ENCODE results near the gene PXDN. TPM values are rescaled to one million over a fixed set of nuclear protein-coding genes. Genes with fewer than 3 reads are reported as not detected.

The PXDN gene
- total RNA-seq, 1 donor from 2014 or later: 292 TPM

DNA sequence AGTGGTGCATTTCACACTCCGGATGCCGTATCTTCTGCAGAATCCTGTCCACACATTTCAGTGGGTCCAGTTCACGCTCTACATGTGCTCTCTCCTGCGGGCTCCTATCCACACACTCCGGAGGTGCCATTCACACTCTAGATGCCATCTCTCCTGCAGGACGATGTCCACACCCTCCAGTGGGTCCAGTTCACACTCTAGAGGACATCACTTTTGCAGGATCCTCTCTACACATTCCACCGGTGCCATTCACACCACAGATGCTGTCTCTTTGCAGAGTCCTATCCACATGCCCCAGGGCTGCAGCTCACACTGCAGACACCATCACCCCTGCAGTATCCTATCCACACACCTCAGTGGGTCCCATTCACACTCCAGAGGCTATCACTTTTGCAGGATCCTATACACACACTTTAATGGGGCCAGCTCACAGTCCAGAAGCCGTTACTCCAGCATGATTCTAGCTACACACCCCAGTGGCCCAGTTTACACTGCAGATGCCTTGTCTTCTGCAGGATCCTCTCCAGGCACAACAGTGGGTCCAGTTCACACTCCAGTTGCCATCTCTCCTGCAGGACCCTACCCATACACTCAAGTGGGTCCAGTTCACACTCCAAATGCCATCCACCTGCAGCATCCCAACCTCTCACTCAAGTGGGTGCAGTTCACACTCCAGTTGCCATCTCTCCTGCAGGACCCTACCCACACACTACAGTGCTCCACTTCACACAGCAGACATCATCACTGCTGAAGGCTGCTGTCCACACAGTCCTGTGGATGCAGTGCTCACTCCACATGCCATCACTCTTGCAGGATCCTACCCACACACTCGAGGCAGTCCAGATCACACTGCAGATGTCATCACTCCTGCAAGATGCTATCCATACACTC, 2.1 kb upstream of the PXDN start:
- peaks cover 27% of the 10 kb centered on the region for H3K4me1 Mint-ChIP-seq
- peaks cover 23% of the 10 kb centered on the region for H3K27me3 Mint-ChIP-seq (ENCODE audit: low read depth)
- TF ChIP-seq, protein P1, sequence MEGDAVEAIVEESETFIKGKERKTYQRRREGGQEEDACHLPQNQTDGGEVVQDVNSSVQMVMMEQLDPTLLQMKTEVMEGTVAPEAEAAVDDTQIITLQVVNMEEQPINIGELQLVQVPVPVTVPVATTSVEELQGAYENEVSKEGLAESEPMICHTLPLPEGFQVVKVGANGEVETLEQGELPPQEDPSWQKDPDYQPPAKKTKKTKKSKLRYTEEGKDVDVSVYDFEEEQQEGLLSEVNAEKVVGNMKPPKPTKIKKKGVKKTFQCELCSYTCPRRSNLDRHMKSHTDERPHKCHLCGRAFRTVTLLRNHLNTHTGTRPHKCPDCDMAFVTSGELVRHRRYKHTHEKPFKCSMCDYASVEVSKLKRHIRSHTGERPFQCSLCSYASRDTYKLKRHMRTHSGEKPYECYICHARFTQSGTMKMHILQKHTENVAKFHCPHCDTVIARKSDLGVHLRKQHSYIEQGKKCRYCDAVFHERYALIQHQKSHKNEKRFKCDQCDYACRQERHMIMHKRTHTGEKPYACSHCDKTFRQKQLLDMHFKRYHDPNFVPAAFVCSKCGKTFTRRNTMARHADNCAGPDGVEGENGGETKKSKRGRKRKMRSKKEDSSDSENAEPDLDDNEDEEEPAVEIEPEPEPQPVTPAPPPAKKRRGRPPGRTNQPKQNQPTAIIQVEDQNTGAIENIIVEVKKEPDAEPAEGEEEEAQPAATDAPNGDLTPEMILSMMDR (IDR thresholded peaks at IDR 0.05; ENCODE audit: unreplicated experiment): no peak
- H3K4me3 Mint-ChIP-seq: peak overlapping the region; percentile 46
- H3K36me3 Mint-ChIP-seq: peaks cover 4% of the 10 kb centered on the region
- H3K9me3 Mint-ChIP-seq: no peaks in the 10 kb centered on the region
- peak in 1 of 2 experiments; percentile 22 for DNase-seq (ENCODE audit: low spot score in 2 of 2, unreplicated experiment in 2 of 2)
- H3K27ac Mint-ChIP-seq: no peak overlapping the region

GRCh38 chr2:1745171-1746023, 1.1 kb upstream of the PXDN start:
- Mint-ChIP-seq H3K4me3 (peak overlapping the region; percentile 88), H3K27ac (no peak overlapping the region), H3K4me1 (peaks cover 29% of the 10 kb centered on the region), H3K9me3 (no peaks in the 10 kb centered on the region), H3K36me3 (peaks cover 4% of the 10 kb centered on the region), H3K27me3 (ENCODE audit: low read depth) (peaks cover 20% of the 10 kb centered on the region)
- TF ChIP-seq, protein P1 (IDR thresholded peaks at IDR 0.05; ENCODE audit: unreplicated experiment): no peak
- DNase-seq (ENCODE audit: low spot score in 2 of 2, unreplicated experiment in 2 of 2): peak in 1 of 2 experiments; percentile 36

DNA sequence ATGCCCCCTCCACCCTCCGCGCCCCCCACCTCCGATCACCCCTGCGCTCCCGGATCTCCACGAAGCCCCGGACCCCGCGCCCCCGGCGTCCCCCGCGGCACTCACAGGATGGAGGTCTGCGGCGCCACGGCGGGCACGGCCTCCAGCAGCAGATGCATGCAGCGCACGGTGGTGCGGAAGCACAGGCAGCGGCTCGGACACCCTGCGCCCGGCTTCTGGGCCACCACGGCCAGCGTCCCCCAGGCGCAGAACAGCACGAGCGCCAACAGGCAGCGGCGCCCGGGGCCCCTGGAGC, 217 bp downstream of the PXDN start:
- Mint-ChIP-seq H3K4me3 (peak overlapping the region; percentile 75), H3K9me3 (no peaks in the 10 kb centered on the region), H3K36me3 (peaks cover 4% of the 10 kb centered on the region), H3K4me1 (peaks cover 35% of the 10 kb centered on the region), H3K27me3 (ENCODE audit: low read depth) (peaks cover 16% of the 10 kb centered on the region), H3K27ac (no peak overlapping the region)
- TF ChIP-seq, protein P1 (IDR thresholded peaks at IDR 0.05; ENCODE audit: unreplicated experiment): no peak
- peak in 1 of 2 experiments; percentile 71 for DNase-seq (ENCODE audit: low spot score in 2 of 2, unreplicated experiment in 2 of 2)

DNA sequence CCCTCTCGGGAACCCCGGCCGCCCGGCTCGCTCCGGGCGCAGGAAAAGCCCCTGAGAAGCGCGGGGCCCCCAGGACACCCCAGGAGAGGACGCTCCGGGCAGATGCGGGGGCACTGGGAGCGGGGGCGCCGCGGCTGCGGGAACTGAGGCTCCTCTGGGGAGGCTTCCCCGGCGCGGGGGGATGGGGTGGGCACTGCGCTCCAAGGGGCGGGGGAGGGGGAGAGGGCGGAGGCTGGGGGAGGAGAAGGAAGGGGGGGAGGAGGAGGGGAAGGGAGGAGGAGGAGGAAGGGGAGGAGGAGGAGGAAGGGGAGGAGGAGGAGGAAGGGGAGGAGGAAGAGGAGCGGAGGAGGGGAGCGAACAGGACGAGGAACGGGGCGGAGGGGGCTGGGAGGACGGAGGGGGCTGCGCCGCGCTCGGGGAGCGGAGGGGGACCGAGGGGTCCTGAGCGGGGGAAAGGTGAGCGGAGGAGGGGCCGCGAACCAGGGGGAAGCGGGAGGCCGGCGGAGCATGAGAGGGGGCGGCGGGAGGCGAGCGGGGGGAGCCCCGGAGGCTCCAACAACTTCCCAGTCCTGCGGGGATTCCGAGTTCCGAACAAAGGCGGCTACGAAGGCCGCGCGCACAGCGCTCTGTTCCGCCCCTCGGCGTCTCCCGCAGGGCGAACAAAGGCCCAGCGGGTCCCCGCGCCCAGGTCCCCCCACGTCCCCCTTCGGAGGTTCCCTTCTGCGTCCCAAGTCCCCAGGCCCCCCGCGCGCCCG, 742 bp downstream of the PXDN start:
- peaks cover 34% of the 10 kb centered on the region for H3K4me1 Mint-ChIP-seq
- peaks cover 6% of the 10 kb centered on the region for H3K36me3 Mint-ChIP-seq
- peak in 1 of 2 experiments; percentile 66 for DNase-seq (ENCODE audit: low spot score in 2 of 2, unreplicated experiment in 2 of 2)
- peak overlapping the region; percentile 61 for H3K27ac Mint-ChIP-seq
- no peaks in the 10 kb centered on the region for H3K9me3 Mint-ChIP-seq
- TF ChIP-seq, protein P1 (IDR thresholded peaks at IDR 0.05; ENCODE audit: unreplicated experiment): no peak
- H3K27me3 Mint-ChIP-seq (ENCODE audit: low read depth): peaks cover 11% of the 10 kb centered on the region
- H3K4me3 Mint-ChIP-seq: peak overlapping the region; percentile 99

GRCh38 chr2:1742681-1743395, 1.5 kb downstream of the PXDN start:
- TF ChIP-seq, protein P1 (IDR thresholded peaks at IDR 0.05; ENCODE audit: unreplicated experiment): no peak
- Mint-ChIP-seq H3K4me1 (peaks cover 34% of the 10 kb centered on the region), H3K27me3 (ENCODE audit: low read depth) (peaks cover 5% of the 10 kb centered on the region), H3K27ac (peak overlapping the region; percentile 100), H3K36me3 (peaks cover 6% of the 10 kb centered on the region), H3K9me3 (no peaks in the 10 kb centered on the region), H3K4me3 (peak overlapping the region; percentile 99)
- peak; percentile 62 to 82 for DNase-seq (ENCODE audit: low spot score in 2 of 2, unreplicated experiment in 2 of 2)
